Sigmoid colon (tissue), 7 donors: ENCODE results near the gene GRIA1. TPM values are rescaled to one million over a fixed set of nuclear protein-coding genes. Genes with fewer than 3 reads are reported as not detected.

Experiments used
- DNase-seq: peaks from one replicate; pipeline ENCODE4 v3.0.0-alpha.2; 2019
- H3K27ac ChIP-seq, 4 donors: fragments of 200-600 bp; sonication (generic); one replicate each; pipeline ENCODE4 v1.5.1; 2016 to 2019; ENCODE audit warnings: mild to moderate bottlenecking in 1 of 4
- H3K27me3 ChIP-seq, 3 donors: fragments of 200-600 bp; sonication (generic); one replicate each; pipeline ENCODE4 v1.5.1; 2019; ENCODE audit warnings: mild to moderate bottlenecking in 1 of 3
- H3K36me3 ChIP-seq, 4 donors: fragments of 200-600 bp; sonication (generic); one replicate each; pipeline ENCODE4 v1.5.1; 2016 to 2019
- H3K4me1 ChIP-seq, 4 donors: fragments of 200-600 bp; sonication (generic); one replicate each; pipeline ENCODE4 v1.5.1; 2017 to 2019
- H3K4me3 ChIP-seq, 4 donors: fragments of 200-600 bp; sonication (generic); one replicate each; pipeline ENCODE4 v1.5.1; 2017 to 2019; ENCODE audit warnings: mild to moderate bottlenecking in 2 of 4, moderate library complexity in 1 of 4
- H3K9me3 ChIP-seq, 4 donors: fragments of 200-600 bp in 3 of 4; sonication (generic) in 3 of 4; one replicate each; pipeline versions ENCODE4 v1.5.1 to v1.6.1; 2013 to 2019
- CTCF ChIP-seq, 4 experiments: fragments of 450-650 bp in 3 of 4; fragments of 200-600 bp in 1 of 4; IDR thresholded peaks; one replicate each; pipeline ENCODE4 v1.5.1; 2016 to 2019; ENCODE audit warnings: antibody characterized with exemption in 4 of 4, mild to moderate bottlenecking in 3 of 4, moderate library complexity in 2 of 4
- EP300 ChIP-seq, 4 donors: sonication (generic); formaldehyde crosslinking; IDR thresholded peaks; one replicate each; pipeline ENCODE4 v1.6.1; 2017; ENCODE audit warnings: antibody characterized with exemption in 4 of 4
- POLR2A ChIP-seq, 2 donors: fragments of 450-650 bp; IDR thresholded peaks; one replicate each; pipeline ENCODE4 v1.6.1; 2016; ENCODE audit warnings: antibody characterized with exemption in 2 of 2, mild to moderate bottlenecking in 2 of 2, moderate library complexity in 2 of 2
- POLR2AphosphoS5 ChIP-seq, 4 donors: sonication (generic); formaldehyde crosslinking; IDR thresholded peaks; one replicate each; pipeline ENCODE4 v1.6.1; 2017; ENCODE audit warnings: antibody characterized with exemption in 4 of 4
- WGBS, 2 donors: extraction: QIAGEN DNeasy Blood & Tissue Kit; methylation state at CpG; one replicate each; pipeline ENCODE4 v1.1.7; 2013; 5-methylcytosine and 5-hydroxymethylcytosine counted together
- intact Hi-C: fragments of 100-400 bp; cut with DNase I; formaldehyde crosslinking; loops from one replicate; pipeline ENCODE4 v1.15.1; 2023
- polyA plus RNA-seq, 3 donors: library from polyadenylated mRNA; stranded (reverse); fragments of 200-250 nt; gene quantifications; one replicate each; pipeline ENCODE4 v1.2.3, GENCODE V29; 2013
- total RNA-seq, 4 donors: library from RNA; depleted of rRNA; stranded (reverse); fragments of >200 nt; gene quantifications; one replicate each; pipeline ENCODE4 v1.1.0, GENCODE V29; 2016
- donor health status: healthy with polysubstance abuse.
- donor health status: Bipolar disorder and iron deficiency.
- donor health status: healthy.

GRIA1 gene
- total and polyA plus RNA-seq, 7 donors: under 0.01 to 1.5 (median 0.51) TPM; not detected in 1

DNA sequence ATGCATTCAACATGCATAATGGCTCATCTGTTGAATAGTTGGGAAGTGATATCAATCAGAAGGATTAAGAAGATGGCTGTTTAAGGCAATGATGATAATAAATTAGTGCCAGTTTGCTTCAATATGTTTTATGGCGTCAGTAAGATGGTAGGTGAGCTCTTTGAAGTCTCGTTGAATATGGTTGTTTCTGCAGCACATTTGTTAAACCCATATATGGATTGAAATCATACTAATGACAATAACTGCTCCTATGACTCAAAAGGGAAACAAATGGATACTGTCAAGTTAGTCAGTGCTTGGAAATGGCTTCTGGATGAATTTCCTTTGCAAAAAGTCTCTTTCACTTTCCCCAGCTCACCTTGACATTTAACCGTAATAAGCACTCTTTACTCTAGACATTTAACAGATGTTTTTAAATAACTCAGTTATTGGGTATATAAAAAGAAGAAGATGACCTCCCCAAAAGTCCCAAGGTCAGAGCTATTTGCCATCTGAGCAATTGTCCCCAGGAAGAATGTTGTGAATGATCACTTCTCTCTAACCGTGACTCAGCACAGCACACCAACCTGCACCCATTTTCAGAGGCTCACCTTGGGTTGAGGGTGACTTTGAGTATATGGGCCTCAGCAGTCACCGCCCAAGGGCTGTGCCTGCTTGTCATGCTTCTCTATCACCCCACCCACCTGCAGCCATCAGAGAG lies 133.4 kb downstream of the GRIA1 start:
- H3K27ac ChIP-seq: no peak overlapping the region
- no peaks in the 10 kb centered on the region for H3K36me3 ChIP-seq
- H3K4me1 ChIP-seq: peaks cover 0 to 7% (median 3%) of the 10 kb centered on the region in 4 donors
- intact Hi-C loops: no loop called here
- H3K4me3 ChIP-seq: no peak overlapping the region
- TF ChIP-seq POLR2AphosphoS5 (IDR thresholded peaks at IDR 0.05): no peak
- TF ChIP-seq POLR2A (IDR thresholded peaks at IDR 0.05): no peak
- TF ChIP-seq CTCF (IDR thresholded peaks at IDR 0.05): no peak
- TF ChIP-seq EP300 (IDR thresholded peaks at IDR 0.05): no peak
- DNase-seq: no peak
- H3K9me3 ChIP-seq: no peaks in the 10 kb centered on the region
- H3K27me3 ChIP-seq: no peaks in the 10 kb centered on the region
- 75 to 81% methylated on average over 5 of the region's 5 CpGs for WGBS, 2 donors

DNA sequence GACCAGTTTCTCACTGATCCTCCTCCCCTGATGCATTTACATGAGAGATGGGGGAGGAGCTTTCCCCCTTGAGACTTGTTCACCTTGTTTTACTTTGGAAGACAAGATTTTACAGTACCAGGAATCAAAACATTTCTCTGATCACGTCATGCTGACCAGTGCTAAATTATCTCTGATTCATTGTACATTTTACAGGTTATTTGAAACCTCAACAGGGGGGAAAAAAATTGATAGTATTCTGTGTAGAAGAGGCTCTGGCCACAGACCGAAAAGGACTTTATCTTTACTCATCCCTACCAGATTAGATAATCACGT lies 133.9 kb downstream of the GRIA1 start:
- Histone ChIP-seq H3K36me3 (no peaks in the 10 kb centered on the region), H3K4me1 (peaks cover 0 to 11% (median 7%) of the 10 kb centered on the region in 4 donors), H3K4me3 (no peak overlapping the region), H3K9me3 (no peaks in the 10 kb centered on the region), H3K27me3 (no peaks in the 10 kb centered on the region), H3K27ac (no peak overlapping the region)
- TF ChIP-seq EP300 (IDR thresholded peaks at IDR 0.05) (no peak), POLR2AphosphoS5 (IDR thresholded peaks at IDR 0.05) (no peak), CTCF (IDR thresholded peaks at IDR 0.05) (no peak), POLR2A (IDR thresholded peaks at IDR 0.05) (no peak)
- 52 to 65% methylated on average over 3 of the region's 3 CpGs for WGBS, 2 donors
- intact Hi-C loops: no loop called here
- no peak for DNase-seq

DNA sequence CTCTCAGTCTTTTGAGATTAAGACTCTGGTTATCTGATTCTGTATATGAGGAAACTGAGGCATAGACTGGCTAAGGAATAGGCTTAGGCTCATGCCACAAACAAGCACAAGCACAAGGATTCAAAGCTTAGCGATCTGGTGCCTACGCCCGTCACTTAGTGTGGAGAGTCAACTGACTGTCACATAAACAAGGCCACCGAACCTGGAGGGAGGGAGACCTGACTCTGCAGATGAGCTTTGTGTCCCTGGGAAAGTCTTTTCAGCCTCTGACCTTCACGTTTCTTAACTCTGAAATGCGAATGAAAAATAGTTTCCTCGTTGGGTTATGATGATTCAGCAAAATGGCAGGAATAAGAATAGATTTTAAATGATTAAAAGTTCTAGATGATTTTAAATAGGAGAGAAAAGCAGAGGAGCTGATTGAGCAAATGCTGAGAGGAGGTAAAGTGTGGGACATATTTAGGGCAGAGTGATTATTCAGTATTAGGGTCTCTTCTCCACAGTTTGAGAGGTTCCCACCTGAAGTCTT lies 135.4 kb downstream of the GRIA1 start:
- 69 to 71% methylated on average over 7 of the region's 7 CpGs for WGBS, 2 donors
- no peak for DNase-seq
- intact Hi-C loops: no loop called here
- no peak overlapping the region for H3K27ac ChIP-seq
- H3K9me3 ChIP-seq: no peaks in the 10 kb centered on the region
- H3K4me3 ChIP-seq: no peak overlapping the region
- TF ChIP-seq POLR2A (IDR thresholded peaks at IDR 0.05): no peak
- no peak for TF ChIP-seq CTCF (IDR thresholded peaks at IDR 0.05)
- no peak for TF ChIP-seq EP300 (IDR thresholded peaks at IDR 0.05)
- no peak for TF ChIP-seq POLR2AphosphoS5 (IDR thresholded peaks at IDR 0.05)
- no peaks in the 10 kb centered on the region for H3K27me3 ChIP-seq
- H3K36me3 ChIP-seq: no peaks in the 10 kb centered on the region
- H3K4me1 ChIP-seq: peaks cover 0 to 15% (median 10%) of the 10 kb centered on the region in 4 donors

DNA sequence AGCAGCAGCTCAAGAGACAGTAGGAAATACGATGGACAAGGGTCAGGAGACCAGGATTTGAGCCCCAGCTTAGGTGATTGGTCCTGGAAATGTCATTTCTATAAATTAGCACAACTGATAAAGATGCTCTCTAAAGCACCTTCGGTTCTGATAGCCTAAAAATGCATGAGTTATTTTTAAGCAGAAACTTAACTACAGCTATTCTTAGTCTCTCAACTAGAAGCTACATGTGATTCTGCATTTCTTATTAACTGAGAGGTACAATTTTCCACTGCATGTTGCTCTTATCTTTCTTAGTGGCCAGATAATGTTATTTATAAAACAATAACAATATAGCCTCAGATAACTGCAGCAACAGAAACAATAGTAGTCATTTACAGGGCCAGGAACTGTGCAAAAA lies 136.4 kb downstream of the GRIA1 start:
- H3K9me3 ChIP-seq: no peaks in the 10 kb centered on the region
- no peak overlapping the region for H3K4me3 ChIP-seq
- H3K36me3 ChIP-seq: no peaks in the 10 kb centered on the region
- WGBS, 2 donors: 53 to 77% methylated on average over 2 of the region's 2 CpGs
- H3K27me3 ChIP-seq: no peaks in the 10 kb centered on the region
- H3K4me1 ChIP-seq: peaks cover 0 to 15% (median 10%) of the 10 kb centered on the region in 4 donors
- intact Hi-C loops: no loop called here
- no peak overlapping the region for H3K27ac ChIP-seq
- no peak for DNase-seq
- TF ChIP-seq EP300 (IDR thresholded peaks at IDR 0.05) (no peak), POLR2AphosphoS5 (IDR thresholded peaks at IDR 0.05) (no peak), CTCF (IDR thresholded peaks at IDR 0.05) (no peak), POLR2A (IDR thresholded peaks at IDR 0.05) (no peak)
